ENCODE measurements around the gene CHD3.

DNA sequence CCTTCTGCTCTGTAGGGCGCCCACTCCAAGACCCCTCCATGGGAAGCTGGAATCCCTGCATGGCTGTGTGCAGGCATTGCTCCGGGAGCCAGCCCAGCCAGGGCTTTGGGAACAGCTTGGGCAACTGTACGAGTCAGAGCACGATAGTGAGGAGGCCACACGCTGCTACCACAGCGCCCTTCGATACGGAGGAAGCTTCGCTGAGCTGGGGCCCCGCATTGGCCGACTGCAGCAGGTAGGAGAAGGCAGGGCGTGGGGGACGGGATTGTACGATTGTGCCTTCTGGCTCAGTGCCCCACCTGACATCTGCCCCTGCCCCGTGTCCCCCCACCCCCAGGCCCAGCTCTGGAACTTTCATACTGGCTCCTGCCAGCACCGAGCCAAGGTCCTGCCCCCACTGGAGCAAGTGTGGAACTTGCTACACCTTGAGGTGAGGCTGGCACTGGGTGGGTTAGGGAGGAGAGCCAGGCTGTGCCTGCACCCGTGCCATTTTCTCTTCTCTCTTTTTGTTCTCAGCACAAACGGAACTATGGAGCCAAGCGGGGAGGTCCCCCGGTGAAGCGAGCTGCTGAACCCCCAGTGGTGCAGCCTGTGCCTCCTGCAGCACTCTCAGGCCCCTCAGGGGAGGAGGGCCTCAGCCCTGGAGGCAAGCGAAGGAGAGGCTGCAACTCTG is 42.4 kb upstream of the CHD3 start:
- TF ChIP-seq TAF15 (IDR thresholded peaks at IDR 0.05; ENCODE audit: low read depth, low read length, poor library complexity, severe bottlenecking) (no peak), ATF1 (CRISPR knock-in tag; IDR thresholded peaks at IDR 0.05) (no peak), POLR2A (IDR thresholded peaks at IDR 0.05; ENCODE audit: insufficient read depth in 1 of 2, low read depth in 2 of 2, low read length in 2 of 2) (no peak), HNRNPLL (IDR thresholded peaks at IDR 0.05; ENCODE audit: low read depth, low read length, poor library complexity, severe bottlenecking) (no peak), ZNF121 (CRISPR knock-in tag; IDR thresholded peaks at IDR 0.05) (no peak), GTF2F1 (IDR thresholded peaks at IDR 0.05; ENCODE audit: low read length) (no peak), ZNF816 (CRISPR knock-in tag; IDR thresholded peaks at IDR 0.05; ENCODE audit: borderline replicate concordance) (no peak)
